Esophagus muscularis mucosa (tissue), 3 donors: ENCODE data around the gene MALSU1.

Experiments used
- CTCF ChIP-seq, 3 experiments: fragments of 200-600 bp in 2 of 3; fragments of 450-650 bp in 1 of 3; sonication (generic) in 2 of 3; IDR thresholded peaks; one replicate each; pipeline ENCODE4 v1.5.1; 2017 to 2019; ENCODE audit warnings: antibody characterized with exemption in 3 of 3, mild to moderate bottlenecking in 2 of 3, moderate library complexity in 1 of 3
- POLR2A ChIP-seq: fragments of 450-650 bp; IDR thresholded peaks from one replicate; pipeline ENCODE4 v1.6.1; 2017; ENCODE audit warnings: antibody characterized with exemption, moderate library complexity, mild to moderate bottlenecking, low read depth

DNA sequence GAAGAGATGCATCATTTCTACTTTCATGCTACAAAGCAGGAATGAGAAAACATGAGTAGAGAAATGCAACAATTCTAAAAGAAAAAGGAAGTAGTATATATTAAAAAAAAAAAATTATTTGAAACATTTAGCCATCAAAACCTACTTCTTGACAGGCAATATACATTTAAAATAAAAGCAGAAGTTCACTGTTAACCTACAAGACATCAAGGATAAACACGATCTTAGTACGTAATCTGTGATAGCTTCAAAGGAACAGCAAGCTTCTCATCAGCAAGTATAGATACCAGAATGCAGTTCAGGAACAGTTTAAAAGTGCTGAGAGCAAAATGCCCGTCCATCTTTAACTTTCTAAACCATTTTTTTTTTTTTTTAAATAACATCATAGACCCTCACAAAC lies 36.9 kb downstream of the MALSU1 start:
- TF ChIP-seq CTCF (IDR thresholded peaks at IDR 0.05) (no peak), POLR2A (no peak)
